Mesenchymal stem cell (in vitro differentiated cells and primary cell): Measurements from ENCODE around the gene POU3F3.

Experiments used
- DNase-seq: peaks from one replicate; pipeline ENCODE4 v3.0.0-alpha.2; 2013
- H2AFZ ChIP-seq: one replicate; pipeline ENCODE4 v1.6.1; 2013; ENCODE audit warnings: low read depth, mild to moderate bottlenecking, control low read depth, inconsistent platforms, low read length, moderate library complexity
- H2AK5ac ChIP-seq: 2 replicates; pipeline ENCODE4 v1.6.1; 2013; ENCODE audit warnings: low read length, moderate library complexity, mild to moderate bottlenecking, inconsistent platforms; ENCODE audit not compliant: severe bottlenecking
- H2BK120ac ChIP-seq: one replicate; pipeline ENCODE4 v1.6.1; 2013; ENCODE audit warnings: low read depth, mild to moderate bottlenecking, inconsistent platforms, low read length, moderate library complexity
- H2BK12ac ChIP-seq, 2 experiments: one replicate each; pipeline ENCODE4 v1.6.1; 2013; ENCODE audit warnings: inconsistent platforms in 2 of 2, low read length in 2 of 2, mild to moderate bottlenecking in 2 of 2, moderate library complexity in 2 of 2, control low read depth in 1 of 2
- H2BK15ac ChIP-seq: one replicate; pipeline ENCODE4 v1.6.1; 2013; ENCODE audit warnings: mild to moderate bottlenecking, low read depth, inconsistent platforms; ENCODE audit not compliant: poor library complexity, severe bottlenecking
- H2BK5ac ChIP-seq: 2 replicates; pipeline ENCODE4 v1.6.1; 2013; ENCODE audit warnings: low read depth, mild to moderate bottlenecking, low read length, control low read depth, inconsistent platforms; ENCODE audit not compliant: poor library complexity, severe bottlenecking
- H3K14ac ChIP-seq, 2 experiments: one replicate each; pipeline ENCODE4 v1.6.1; 2013; ENCODE audit warnings: inconsistent platforms in 2 of 2, low read length in 2 of 2, control low read depth in 1 of 2, mild to moderate bottlenecking in 1 of 2, moderate library complexity in 1 of 2
- H3K18ac ChIP-seq, 2 experiments: one replicate each; pipeline ENCODE4 v1.6.1; 2013; ENCODE audit warnings: inconsistent platforms in 2 of 2, low read length in 2 of 2, control low read depth in 1 of 2, low read depth in 1 of 2, mild to moderate bottlenecking in 1 of 2
- H3K23ac ChIP-seq, 2 experiments: one replicate each; pipeline ENCODE4 v1.6.1; 2013; ENCODE audit warnings: inconsistent platforms in 2 of 2, low read length in 2 of 2, mild to moderate bottlenecking in 2 of 2, moderate library complexity in 2 of 2, control low read depth in 1 of 2
- H3K27ac ChIP-seq: 2 replicates; pipeline ENCODE4 v1.5.1; 2013; ENCODE audit warnings: mild to moderate bottlenecking, moderate library complexity, low read length, control low read depth, inconsistent platforms; ENCODE audit not compliant: poor library complexity, severe bottlenecking
- H3K27me3 ChIP-seq, 2 experiments: 2 replicates each; pipeline versions ENCODE4 v1.6.1 to v1.7.0; 2013; ENCODE audit warnings: low read length in 2 of 2, mild to moderate bottlenecking in 2 of 2, moderate library complexity in 2 of 2, control low read depth in 1 of 2, inconsistent platforms in 1 of 2; ENCODE audit not compliant: control insufficient read depth in 1 of 2, insufficient read depth in 1 of 2
- H3K36me3 ChIP-seq, 2 experiments: 2 replicates each; pipeline versions ENCODE4 v1.6.1 to v1.7.0; 2013; ENCODE audit warnings: low read length in 2 of 2, control low read depth in 1 of 2, inconsistent platforms in 1 of 2, low read depth in 1 of 2, mild to moderate bottlenecking in 1 of 2; ENCODE audit not compliant: insufficient read depth in 2 of 2, control insufficient read depth in 1 of 2
- H3K4ac ChIP-seq, 2 experiments: one replicate each; pipeline ENCODE4 v1.6.1; 2013; ENCODE audit warnings: inconsistent platforms in 2 of 2, low read length in 2 of 2, mild to moderate bottlenecking in 2 of 2, moderate library complexity in 2 of 2, control low read depth in 1 of 2, low read depth in 1 of 2
- H3K4me1 ChIP-seq: 2 replicates; pipeline ENCODE4 v1.6.1; 2013; ENCODE audit warnings: low read depth, low read length, control low read depth; ENCODE audit not compliant: control insufficient read depth, insufficient read depth
- H3K4me2 ChIP-seq: 2 replicates; pipeline ENCODE4 v1.6.1; 2013; ENCODE audit warnings: low read length, mild to moderate bottlenecking, inconsistent platforms; ENCODE audit not compliant: poor library complexity, severe bottlenecking
- H3K4me3 ChIP-seq, 2 experiments: 2 replicates each; pipeline versions ENCODE4 v1.5.1 to v1.7.0; 2013; ENCODE audit warnings: low read length in 2 of 2, mild to moderate bottlenecking in 2 of 2, control low read depth in 1 of 2, low read depth in 1 of 2; ENCODE audit not compliant: insufficient read depth in 1 of 2
- H3K79me1 ChIP-seq: replicated peaks from 2 replicates; pipeline ENCODE4 v1.6.1; 2013; ENCODE audit warnings: mild to moderate bottlenecking, control low read depth, low read length, inconsistent platforms; ENCODE audit not compliant: poor library complexity, severe bottlenecking
- H3K9ac ChIP-seq: 2 replicates; pipeline ENCODE4 v1.7.0; 2013; ENCODE audit warnings: mild to moderate bottlenecking, low read length, moderate library complexity
- H3K9me3 ChIP-seq: 2 replicates; pipeline ENCODE4 v1.7.0; 2013; ENCODE audit warnings: mild to moderate bottlenecking, low read length; ENCODE audit not compliant: control insufficient read depth
- H4K8ac ChIP-seq: one replicate; pipeline ENCODE4 v1.6.1; 2013; ENCODE audit warnings: inconsistent platforms, mild to moderate bottlenecking, low read length, moderate library complexity
- H4K91ac ChIP-seq: one replicate; pipeline ENCODE4 v1.6.1; 2013; ENCODE audit warnings: mild to moderate bottlenecking, low read length, inconsistent platforms
- WGBS: methylation state at CpG from one replicate; pipeline ENCODE4 v1.1.7; 2013; ENCODE audit warnings: mixed read lengths; 5-methylcytosine and 5-hydroxymethylcytosine counted together

The POU3F3 gene

GRCh38 chr2:104866122-104866864 lies 12.4 kb downstream of the POU3F3 start:
- 4% methylated on average over 8 of the region's 11 CpGs for WGBS
- H3K23ac ChIP-seq, result no peak overlapping the region

GRCh38 chr2:104866883-104867812 lies 13.2 kb downstream of the POU3F3 start:
- H3K23ac ChIP-seq, result no peak overlapping the region
- H3K79me1 ChIP-seq, result no peaks in the 10 kb centered on the region
- H2BK5ac ChIP-seq, result no peak overlapping the region
- 2% methylated on average over 47 of the region's 51 CpGs for WGBS
- H3K4me3 ChIP-seq, result peak overlapping the region in 1 of 2 experiments; percentile 3
- H2BK120ac ChIP-seq, result no peak overlapping the region
- no peak overlapping the region for H3K4ac ChIP-seq
- H3K4me2 ChIP-seq, result peak overlapping the region; percentile 23
- H4K8ac ChIP-seq, result no peak overlapping the region
- peaks cover 98 to 99% of the 10 kb centered on the region in 2 experiments for H3K27me3 ChIP-seq
- no peaks in the 10 kb centered on the region for H3K36me3 ChIP-seq
- no peak for DNase-seq
- H3K4me1 ChIP-seq, result peaks cover 23% of the 10 kb centered on the region
- no peak overlapping the region for H4K91ac ChIP-seq
- H2AFZ ChIP-seq, result no peak overlapping the region
- H2BK12ac ChIP-seq, result no peak overlapping the region
- H3K18ac ChIP-seq, result no peak overlapping the region
- H3K9me3 ChIP-seq, result no peaks in the 10 kb centered on the region
- no peak overlapping the region for H3K14ac ChIP-seq
- H3K27ac ChIP-seq, result no peak overlapping the region
- no peak overlapping the region for H3K9ac ChIP-seq
- H2AK5ac ChIP-seq, result no peak overlapping the region
- H2BK15ac ChIP-seq, result no peak overlapping the region

More at GRCh38 chr2:104866122-104866864, 12.4 kb downstream of the POU3F3 start:
- no peak overlapping the region for H3K4me3 ChIP-seq
- peaks cover 98 to 99% of the 10 kb centered on the region in 2 experiments for H3K27me3 ChIP-seq
- no peak overlapping the region for H3K18ac ChIP-seq
- H2BK12ac ChIP-seq, result no peak overlapping the region
- no peak overlapping the region for H3K27ac ChIP-seq
- no peaks in the 10 kb centered on the region for H3K36me3 ChIP-seq
- H4K91ac ChIP-seq, result no peak overlapping the region
- H3K4me2 ChIP-seq, result no peak overlapping the region
- H3K4ac ChIP-seq, result no peak overlapping the region
- H2AFZ ChIP-seq, result no peak overlapping the region
- DNase-seq, result no peak
- peaks cover 22% of the 10 kb centered on the region for H3K4me1 ChIP-seq
- H2BK5ac ChIP-seq, result no peak overlapping the region
- H2BK120ac ChIP-seq, result no peak overlapping the region
- no peak overlapping the region for H3K9ac ChIP-seq
- no peak overlapping the region for H2AK5ac ChIP-seq
- H3K79me1 ChIP-seq, result no peaks in the 10 kb centered on the region
- no peak overlapping the region for H4K8ac ChIP-seq
- H2BK15ac ChIP-seq, result no peak overlapping the region
- no peak overlapping the region for H3K14ac ChIP-seq
- no peaks in the 10 kb centered on the region for H3K9me3 ChIP-seq

- no peak overlapping the region for H3K23ac ChIP-seq
- H4K91ac ChIP-seq, result no peak overlapping the region
- H3K27ac ChIP-seq, result no peak overlapping the region
- no peak for DNase-seq
- H3K79me1 ChIP-seq, result no peaks in the 10 kb centered on the region
- no peak overlapping the region for H3K4me3 ChIP-seq
- no peak overlapping the region for H2AK5ac ChIP-seq
- no peak overlapping the region for H3K4ac ChIP-seq
- H3K4me1 ChIP-seq, result peaks cover 27% of the 10 kb centered on the region
- no peak overlapping the region for H4K8ac ChIP-seq
- H2AFZ ChIP-seq, result no peak overlapping the region
- H2BK120ac ChIP-seq, result no peak overlapping the region
- H3K27me3 ChIP-seq, result peaks cover 97 to 99% of the 10 kb centered on the region in 2 experiments
- H3K4me2 ChIP-seq, result peak overlapping the region; percentile 23
- no peak overlapping the region for H2BK12ac ChIP-seq
- no peak overlapping the region for H3K9ac ChIP-seq
- H2BK5ac ChIP-seq, result no peak overlapping the region
- H2BK15ac ChIP-seq, result no peak overlapping the region
- WGBS, result 5% methylated on average over 23 of the region's 33 CpGs
- H3K36me3 ChIP-seq, result no peaks in the 10 kb centered on the region
- no peak overlapping the region for H3K18ac ChIP-seq
- H3K14ac ChIP-seq, result no peak overlapping the region
- H3K9me3 ChIP-seq, result no peaks in the 10 kb centered on the region
These were observed 14.0 kb downstream of the POU3F3 start for GRCh38 chr2:104867813-104868504.

GRCh38 chr2:104868505-104868866 lies 14.6 kb downstream of the POU3F3 start:
- no peaks in the 10 kb centered on the region for H3K79me1 ChIP-seq
- H3K36me3 ChIP-seq, result no peaks in the 10 kb centered on the region
- DNase-seq, result no peak
- H2BK5ac ChIP-seq, result no peak overlapping the region
- H2AFZ ChIP-seq, result no peak overlapping the region
- H4K8ac ChIP-seq, result no peak overlapping the region
- H3K23ac ChIP-seq, result no peak overlapping the region
- H3K27me3 ChIP-seq, result peaks cover 95% of the 10 kb centered on the region in 2 experiments
- H3K9me3 ChIP-seq, result no peaks in the 10 kb centered on the region
- no peak overlapping the region for H3K4me3 ChIP-seq
- no peak overlapping the region for H2BK12ac ChIP-seq
- H2BK120ac ChIP-seq, result no peak overlapping the region
- no peak overlapping the region for H4K91ac ChIP-seq
- peaks cover 28% of the 10 kb centered on the region for H3K4me1 ChIP-seq
- H3K4ac ChIP-seq, result no peak overlapping the region
- no peak overlapping the region for H3K9ac ChIP-seq
- no peak overlapping the region for H3K4me2 ChIP-seq
- H3K18ac ChIP-seq, result no peak overlapping the region
- no peak overlapping the region for H2BK15ac ChIP-seq
- no peak overlapping the region for H2AK5ac ChIP-seq
- WGBS, result 11% methylated on average over 2 of the region's 4 CpGs
- no peak overlapping the region for H3K14ac ChIP-seq
- H3K27ac ChIP-seq, result no peak overlapping the region
